Left kidney (tissue), 2 donors: ENCODE data around the gene BABAM2. TPM values are rescaled to one million over a fixed set of nuclear protein-coding genes. Genes with fewer than 3 reads are reported as not detected.

Experiments used
- DNase-seq: peaks from one replicate; pipeline ENCODE4 v3.0.0-alpha.2; 2013
- polyA plus RNA-seq: library from polyadenylated mRNA; unstranded; fragments of 120-200 nt; gene quantifications from one replicate; pipeline ENCODE4 v1.2.1, GENCODE V29; 2013; ENCODE audit not compliant: insufficient read length

BABAM2 gene
- polyA plus RNA-seq, 1 donor: 55.7 TPM

- no peak for DNase-seq
These were observed 456.1 kb downstream of the BABAM2 start for GRCh38 chr2:28346587-28346986.

DNA sequence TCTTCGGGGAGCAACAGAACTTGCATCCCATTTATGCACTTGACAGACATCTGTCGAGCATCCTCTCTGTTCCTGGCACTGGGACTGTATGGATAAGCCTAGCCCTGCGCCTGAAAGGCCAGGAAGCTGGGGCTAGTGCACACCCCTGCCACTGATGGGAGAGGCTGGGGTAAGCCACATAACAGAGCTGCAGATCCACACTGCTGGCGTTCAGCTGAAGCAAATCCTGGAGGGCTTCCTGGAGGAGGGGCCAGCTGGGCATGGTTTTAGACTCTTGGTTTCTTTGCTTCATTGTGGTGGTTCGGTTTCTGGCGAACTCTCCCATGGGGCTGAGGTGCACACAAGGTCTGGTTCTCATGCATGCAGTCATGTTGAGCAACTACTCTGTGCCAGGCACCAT lies 456.7 kb downstream of the BABAM2 start:
- DNase-seq: no peak

GRCh38 chr2:28347596-28347995 lies 457.1 kb downstream of the BABAM2 start:
- no peak for DNase-seq

- DNase-seq: no peak
These were observed 457.6 kb downstream of the BABAM2 start for GRCh38 chr2:28348149-28348567.

DNA sequence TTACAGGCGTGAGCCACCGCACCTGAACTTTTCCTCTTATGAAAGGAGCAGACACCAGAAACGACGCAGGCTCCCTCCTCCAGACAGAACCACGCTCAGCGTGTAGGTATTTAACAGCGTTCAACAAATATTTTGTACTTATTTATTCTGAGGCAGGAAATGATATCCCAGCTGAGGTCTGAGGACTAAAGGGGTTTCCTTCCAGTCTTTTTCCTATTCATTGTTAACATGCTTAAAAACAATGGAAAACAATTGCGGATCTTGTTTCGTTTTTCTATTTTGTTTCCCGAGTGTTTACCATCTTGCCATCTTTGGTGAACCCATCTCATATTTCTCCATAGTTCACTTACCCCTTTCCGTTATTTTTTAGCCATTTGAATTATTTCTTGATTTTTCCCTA lies 458.4 kb downstream of the BABAM2 start:
- DNase-seq: no peak

GRCh38 chr2:28349546-28350165 lies 459.1 kb downstream of the BABAM2 start:
- no peak for DNase-seq

GRCh38 chr2:28350196-28350595 lies 459.7 kb downstream of the BABAM2 start:
- no peak for DNase-seq

- no peak for DNase-seq
These were observed 460.3 kb downstream of the BABAM2 start for GRCh38 chr2:28350791-28351285.

DNA sequence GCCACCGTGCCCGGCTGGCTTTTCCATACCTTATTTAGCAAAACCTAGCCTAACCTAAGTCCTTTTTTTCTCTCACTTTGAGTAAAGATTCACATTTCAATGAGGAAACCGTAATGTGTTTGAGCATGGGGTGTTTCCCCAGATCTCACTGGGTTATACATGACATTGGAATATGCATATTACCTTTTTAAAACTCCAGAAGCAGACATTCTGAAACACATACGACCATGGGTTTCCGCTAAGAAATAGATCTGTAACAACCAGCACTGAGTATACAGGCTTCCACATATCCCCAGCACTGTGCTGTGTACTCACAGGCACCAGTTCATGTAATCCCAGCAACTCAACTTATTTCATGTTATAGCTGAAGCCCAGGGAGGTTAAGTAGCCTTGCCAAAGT lies 461.1 kb downstream of the BABAM2 start:
- DNase-seq: no peak

DNA sequence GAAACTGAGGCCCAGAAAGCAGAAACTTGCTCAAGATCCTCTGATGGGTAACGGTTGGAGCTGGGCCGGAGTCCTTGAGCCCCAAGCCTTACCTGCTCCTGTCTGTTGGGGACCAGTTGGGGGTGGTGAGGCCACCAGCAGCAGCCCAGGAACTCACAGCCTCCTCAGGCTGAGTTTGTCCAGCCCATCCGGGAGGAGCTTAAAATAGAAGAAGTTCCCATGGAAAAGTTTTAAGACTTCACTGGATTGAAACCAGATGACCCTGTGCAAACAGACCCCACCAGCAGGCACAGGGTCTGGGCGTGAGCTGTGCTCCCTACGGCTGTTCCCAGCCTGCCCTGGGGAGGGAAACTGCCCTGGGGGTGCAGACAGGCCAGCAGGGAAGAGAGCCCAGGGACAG lies 461.6 kb downstream of the BABAM2 start:
- DNase-seq: no peak

GRCh38 chr2:28352610-28353195 lies 462.2 kb downstream of the BABAM2 start:
- no peak for DNase-seq

- DNase-seq: no peak
These were observed 464.5 kb downstream of the BABAM2 start for GRCh38 chr2:28354920-28355520.

DNA sequence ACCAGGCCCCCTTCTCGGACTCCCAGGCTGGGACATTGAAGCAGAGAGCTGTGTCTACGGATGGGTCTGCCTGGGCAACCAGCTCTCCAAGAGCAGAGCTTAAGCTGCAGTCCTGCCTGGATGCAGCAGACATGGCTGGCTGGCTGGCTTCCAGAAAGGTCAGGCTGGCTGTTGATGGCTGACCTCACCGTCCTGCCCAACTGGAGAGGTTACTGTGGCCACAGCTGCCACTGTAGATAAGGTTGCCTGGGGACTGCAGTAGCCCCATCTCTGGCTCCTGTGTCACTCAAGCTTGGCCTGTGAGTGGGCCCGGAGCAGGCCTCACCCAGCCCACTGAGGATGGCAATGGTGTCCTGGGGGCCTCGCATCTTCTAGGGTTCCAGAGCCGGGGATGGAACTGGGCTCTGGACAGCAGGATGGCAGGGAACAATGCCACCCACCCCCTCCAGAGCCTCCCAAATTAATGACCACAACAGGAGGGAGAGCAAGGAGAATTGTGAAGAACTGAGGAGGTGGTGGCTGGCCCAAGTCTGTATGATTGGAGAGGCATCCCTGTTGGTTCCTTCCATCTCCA lies 465.1 kb downstream of the BABAM2 start:
- no peak for DNase-seq

GRCh38 chr2:28356095-28356911 lies 465.8 kb downstream of the BABAM2 start:
- no peak for DNase-seq

GRCh38 chr2:28357055-28357454 lies 466.5 kb downstream of the BABAM2 start:
- no peak for DNase-seq

DNA sequence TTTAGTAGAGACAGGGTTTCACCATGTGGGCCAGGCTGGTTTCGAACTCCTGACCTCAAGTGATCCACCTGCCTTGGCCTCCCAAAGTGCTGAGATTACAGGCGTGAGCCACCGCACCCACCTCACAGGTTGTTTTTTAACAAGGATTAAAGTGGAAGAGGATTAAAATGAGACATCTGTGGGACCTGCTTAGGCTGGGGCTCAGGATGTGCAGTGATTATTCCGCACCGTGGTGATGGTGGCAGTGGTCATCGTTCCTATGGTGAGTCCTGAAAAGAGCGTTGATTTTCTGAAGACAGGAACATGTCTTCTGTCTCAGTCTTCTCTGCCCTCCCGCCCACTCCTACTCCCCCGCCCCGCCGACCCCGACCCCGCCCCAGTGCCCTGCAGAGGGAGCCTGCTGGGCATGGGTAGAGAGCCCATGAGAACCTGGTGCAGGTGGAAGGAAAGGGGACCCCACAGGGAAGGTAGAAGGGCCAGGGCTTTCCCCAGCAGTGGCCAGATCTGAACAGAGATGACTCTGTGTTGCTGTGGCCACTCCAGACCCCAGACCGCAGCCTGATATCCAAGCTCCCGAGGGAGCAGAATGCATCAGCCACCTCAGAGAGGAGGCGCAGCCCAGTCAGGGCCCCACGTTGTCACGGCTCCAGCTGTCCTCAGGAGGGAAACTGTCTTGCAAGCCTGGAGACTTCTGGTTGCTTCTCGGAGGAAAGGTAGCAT lies 467.6 kb downstream of the BABAM2 start:
- no peak for DNase-seq

DNA sequence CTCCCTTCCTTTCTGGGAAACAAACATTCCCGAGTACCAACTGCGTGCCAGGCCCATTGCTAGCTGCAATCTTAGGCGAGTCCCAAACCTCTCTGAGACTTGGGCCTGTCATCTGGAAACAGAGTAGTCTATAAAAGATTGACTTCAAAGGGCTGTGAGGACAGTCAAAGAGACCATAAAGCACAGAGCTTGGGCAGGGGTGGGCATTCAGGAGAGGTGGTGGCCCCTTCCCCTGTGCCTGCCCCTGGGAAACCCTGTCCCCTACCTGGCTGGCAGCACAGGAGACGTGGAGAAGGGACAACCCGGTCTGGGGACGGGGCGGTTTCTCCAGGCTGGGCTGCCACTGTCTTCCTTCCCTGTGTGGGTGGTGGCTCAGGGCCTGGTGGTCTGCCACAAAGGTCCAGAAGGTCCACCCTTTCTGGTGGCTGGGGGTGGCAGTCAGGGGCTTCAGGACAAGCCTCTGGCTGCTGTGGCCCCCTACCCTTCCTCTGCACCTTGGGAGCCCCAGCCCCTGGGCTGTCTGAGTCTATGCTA lies 468.2 kb downstream of the BABAM2 start:
- no peak for DNase-seq

DNA sequence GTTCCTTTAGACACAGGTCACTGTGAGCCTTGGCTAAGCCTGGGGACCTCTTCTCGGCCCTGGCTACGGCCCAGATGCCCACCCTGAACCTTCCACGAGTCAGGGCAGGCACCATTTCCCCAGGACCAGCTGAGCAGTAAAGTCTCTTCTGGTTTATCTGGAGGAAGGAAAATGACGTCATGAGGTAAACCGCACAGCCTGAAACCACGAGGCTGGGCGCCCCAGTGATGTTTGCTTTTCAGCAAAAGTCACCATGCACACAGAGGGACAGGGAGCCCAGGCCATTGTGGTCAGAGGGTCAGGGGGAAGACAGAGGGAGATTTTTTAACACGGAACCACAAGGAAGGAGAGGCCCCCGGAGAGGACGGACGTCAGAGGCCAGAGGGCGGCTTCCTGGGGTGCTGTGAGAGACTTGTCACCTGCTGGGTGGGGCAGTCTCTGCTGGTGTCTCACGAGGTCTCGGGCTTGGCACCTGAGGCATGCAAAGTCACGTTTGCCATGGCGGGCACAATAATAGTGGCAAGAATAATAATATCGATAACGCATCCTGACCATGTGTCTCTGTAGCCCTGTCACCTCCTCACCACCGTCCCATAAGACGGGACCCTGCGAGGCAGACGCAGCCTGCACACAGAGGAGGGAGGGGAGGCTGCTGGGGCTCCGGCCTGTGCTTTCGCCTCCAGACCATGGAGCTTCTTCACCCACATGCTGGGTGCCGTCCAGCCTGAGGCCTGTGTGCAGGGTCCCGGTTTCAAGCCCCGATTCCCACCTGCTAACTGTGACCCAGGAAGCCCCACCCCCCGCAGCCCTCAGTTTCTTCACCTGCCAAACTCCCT lies 468.9 kb downstream of the BABAM2 start:
- DNase-seq: no peak

GRCh38 chr2:28360058-28360717 lies 469.7 kb downstream of the BABAM2 start:
- no peak for DNase-seq

DNA sequence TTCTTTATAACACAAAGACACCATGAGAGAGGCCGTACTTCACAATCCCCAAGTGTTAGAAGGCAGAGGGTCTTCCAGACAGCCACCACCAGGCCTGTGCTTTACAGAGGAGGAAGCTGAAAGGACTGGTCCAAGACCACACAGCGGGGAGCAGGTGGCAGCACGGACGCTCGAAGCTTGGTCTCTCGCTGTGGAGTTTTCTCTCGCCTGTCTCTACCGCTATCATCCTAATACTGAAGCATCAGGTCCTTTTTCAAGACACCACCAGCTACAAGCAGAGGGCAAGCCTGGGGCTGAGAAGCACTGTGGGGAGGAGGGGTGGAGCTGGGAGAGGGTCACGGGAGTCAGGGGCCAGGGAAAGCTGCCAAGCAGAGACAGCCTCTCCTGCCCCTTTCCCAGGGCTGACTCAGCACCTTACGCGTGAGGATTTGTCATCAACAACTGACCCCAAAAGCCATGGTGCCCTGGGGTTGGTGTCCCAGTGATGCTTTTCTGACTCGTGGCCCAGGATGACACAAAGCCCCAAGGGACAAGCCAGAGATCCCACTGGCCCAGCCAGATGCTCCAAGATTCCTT lies 470.3 kb downstream of the BABAM2 start:
- no peak for DNase-seq
